ENCODE results near the gene SKP1.
"Not testable (repeated sequence)": the region's sequence is repeated elsewhere in the genome, so short reads cannot be mapped to it uniquely, and the experiment has no call there.

SKP1 gene

GRCh38 chr5:134177369-134178095 lies 782 bp upstream of the SKP1 start:
- DNase-seq (no peak), ATAC-seq (no peak)

GRCh38 chr5:134175921-134176510 lies 734 bp downstream of the SKP1 start:
- ATAC-seq (peak; percentile 21), DNase-seq (no peak)

- no peak for DNase-seq
- ATAC-seq: no peak
These were observed 1.6 kb downstream of the SKP1 start for GRCh38 chr5:134174841-134175839.

- DNase-seq: no peak
- no peak for ATAC-seq
These were observed 4.8 kb downstream of the SKP1 start for GRCh38 chr5:134171972-134172371.

GRCh38 chr5:134162592-134162991 lies 14.2 kb downstream of the SKP1 start:
- ATAC-seq: no peak
- DNase-seq: no peak

- no peak for DNase-seq
- peak; percentile 36 for ATAC-seq
These were observed 15.0 kb downstream of the SKP1 start for GRCh38 chr5:134161513-134162395.

GRCh38 chr5:134153657-134154056 lies 23.1 kb downstream of the SKP1 start:
- DNase-seq (no peak), ATAC-seq (no peak)

- ATAC-seq: no peak
- no peak for DNase-seq
These were observed 23.5 kb downstream of the SKP1 start for GRCh38 chr5:134153241-134153640.

GRCh38 chr5:134152173-134152832 lies 24.4 kb downstream of the SKP1 start:
- not testable (repeated sequence) for DNase-seq, ATAC-seq

GRCh38 chr5:134151723-134152122 lies 25.0 kb downstream of the SKP1 start:
- ATAC-seq (no peak), DNase-seq (no peak)

GRCh38 chr5:134149571-134150303 lies 27.0 kb downstream of the SKP1 start:
- ATAC-seq (no peak), DNase-seq (no peak)

GRCh38 chr5:134148986-134149539 lies 27.7 kb downstream of the SKP1 start:
- ATAC-seq (no peak), DNase-seq (no peak)

GRCh38 chr5:134148316-134148715 lies 28.4 kb downstream of the SKP1 start:
- DNase-seq: no peak
- ATAC-seq: no peak

- DNase-seq (no peak), ATAC-seq (no peak)
These were observed 29.9 kb downstream of the SKP1 start for GRCh38 chr5:134146651-134147518.

- peak; percentile 88 for DNase-seq
- peak; percentile 79 for ATAC-seq
These were observed 30.8 kb downstream of the SKP1 start for GRCh38 chr5:134145779-134146581.

GRCh38 chr5:134145041-134145757 lies 31.6 kb downstream of the SKP1 start:
- ATAC-seq: no peak
- DNase-seq: no peak

Data from stimulated activated naive CD8-positive, alpha-beta T cell treated with anti-CD3 and anti-CD28 coated beads, Interleukin-15, Interleukin-2, amounts not matched to agents 100 U/mL and 50 U/mL, for 24 hours (primary cell).